GM12872 (cell line): ENCODE data around the gene PRDX2.

Experiments
- TF ChIP-seq, protein P1 (sequence below): IDR thresholded peaks from 3 replicates; pipeline ENCODE4 v1.5.1; 2011; ENCODE audit warnings: low read depth, mild to moderate bottlenecking, low read length, moderate library complexity; ENCODE audit not compliant: insufficient read depth

The PRDX2 gene

DNA sequence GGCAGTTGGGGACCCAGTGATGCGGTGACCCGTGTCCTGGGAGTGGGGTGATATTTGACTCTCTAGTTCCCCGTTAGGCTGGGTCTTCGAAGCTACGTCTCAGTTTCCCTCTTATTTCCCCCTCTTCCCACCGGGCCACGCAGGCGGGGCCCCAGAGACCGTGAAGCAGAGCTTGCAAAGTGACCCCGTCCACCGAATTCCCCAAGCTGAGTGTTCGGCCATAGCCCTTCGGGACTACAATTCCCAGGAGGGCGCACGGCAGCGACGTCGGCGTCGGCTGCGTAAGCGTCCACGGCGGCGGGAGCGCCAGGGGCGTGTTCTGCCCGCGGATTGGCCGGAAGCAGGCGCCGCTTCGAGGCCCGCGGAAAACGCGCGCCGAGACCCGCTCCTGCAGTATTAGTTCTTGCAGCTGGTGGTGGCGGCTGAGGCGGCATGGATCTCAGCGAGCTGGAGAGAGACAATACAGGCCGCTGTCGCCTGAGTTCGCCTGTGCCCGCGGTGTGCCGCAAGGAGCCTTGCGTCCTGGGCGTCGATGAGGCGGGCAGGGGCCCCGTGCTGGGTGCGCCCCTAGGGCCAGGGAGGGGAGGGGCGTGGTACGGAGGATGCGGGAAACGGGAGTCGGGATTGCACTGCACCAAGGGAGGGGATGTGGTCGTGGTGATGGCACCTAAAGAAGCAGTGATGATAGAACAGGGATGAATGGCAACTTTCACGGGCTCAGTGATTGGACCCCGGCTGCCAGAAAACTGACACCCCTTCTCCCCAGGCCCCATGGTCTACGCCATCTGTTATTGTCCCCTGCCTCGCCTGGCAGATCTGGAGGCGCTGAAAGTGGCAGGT lies 4.9 kb upstream of the PRDX2 start, which contains the start of gene RNASEH2A:
RNASEH2A (plus strand) TSS at position 343 of the 840 bp plus-strand sequence; CDS start at position 433, 90 bp downstream.
- TF ChIP-seq, protein P1, sequence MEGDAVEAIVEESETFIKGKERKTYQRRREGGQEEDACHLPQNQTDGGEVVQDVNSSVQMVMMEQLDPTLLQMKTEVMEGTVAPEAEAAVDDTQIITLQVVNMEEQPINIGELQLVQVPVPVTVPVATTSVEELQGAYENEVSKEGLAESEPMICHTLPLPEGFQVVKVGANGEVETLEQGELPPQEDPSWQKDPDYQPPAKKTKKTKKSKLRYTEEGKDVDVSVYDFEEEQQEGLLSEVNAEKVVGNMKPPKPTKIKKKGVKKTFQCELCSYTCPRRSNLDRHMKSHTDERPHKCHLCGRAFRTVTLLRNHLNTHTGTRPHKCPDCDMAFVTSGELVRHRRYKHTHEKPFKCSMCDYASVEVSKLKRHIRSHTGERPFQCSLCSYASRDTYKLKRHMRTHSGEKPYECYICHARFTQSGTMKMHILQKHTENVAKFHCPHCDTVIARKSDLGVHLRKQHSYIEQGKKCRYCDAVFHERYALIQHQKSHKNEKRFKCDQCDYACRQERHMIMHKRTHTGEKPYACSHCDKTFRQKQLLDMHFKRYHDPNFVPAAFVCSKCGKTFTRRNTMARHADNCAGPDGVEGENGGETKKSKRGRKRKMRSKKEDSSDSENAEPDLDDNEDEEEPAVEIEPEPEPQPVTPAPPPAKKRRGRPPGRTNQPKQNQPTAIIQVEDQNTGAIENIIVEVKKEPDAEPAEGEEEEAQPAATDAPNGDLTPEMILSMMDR, result no peak

DNA sequence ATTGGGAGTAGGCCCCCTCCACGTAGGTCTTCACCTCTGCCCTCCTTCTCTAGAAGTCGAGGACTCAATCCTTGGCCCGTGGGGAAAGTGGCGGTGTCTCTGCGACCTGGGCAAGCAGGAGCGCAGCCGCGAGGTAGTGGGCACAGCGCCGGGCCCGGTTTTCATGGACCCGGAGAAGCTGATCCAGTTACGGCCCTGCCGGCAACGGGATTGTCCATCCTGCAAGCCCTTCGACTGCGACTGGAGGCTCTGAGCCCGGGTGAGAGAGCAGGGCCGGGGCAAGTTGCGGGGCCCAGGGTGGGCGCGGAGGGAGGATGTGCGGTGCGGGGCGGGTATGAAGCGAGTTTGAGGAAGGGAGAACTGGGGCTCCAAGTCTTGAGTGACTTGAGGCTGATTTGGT lies 2.5 kb upstream of the PRDX2 start:
- TF ChIP-seq, protein P1, result no peak

DNA sequence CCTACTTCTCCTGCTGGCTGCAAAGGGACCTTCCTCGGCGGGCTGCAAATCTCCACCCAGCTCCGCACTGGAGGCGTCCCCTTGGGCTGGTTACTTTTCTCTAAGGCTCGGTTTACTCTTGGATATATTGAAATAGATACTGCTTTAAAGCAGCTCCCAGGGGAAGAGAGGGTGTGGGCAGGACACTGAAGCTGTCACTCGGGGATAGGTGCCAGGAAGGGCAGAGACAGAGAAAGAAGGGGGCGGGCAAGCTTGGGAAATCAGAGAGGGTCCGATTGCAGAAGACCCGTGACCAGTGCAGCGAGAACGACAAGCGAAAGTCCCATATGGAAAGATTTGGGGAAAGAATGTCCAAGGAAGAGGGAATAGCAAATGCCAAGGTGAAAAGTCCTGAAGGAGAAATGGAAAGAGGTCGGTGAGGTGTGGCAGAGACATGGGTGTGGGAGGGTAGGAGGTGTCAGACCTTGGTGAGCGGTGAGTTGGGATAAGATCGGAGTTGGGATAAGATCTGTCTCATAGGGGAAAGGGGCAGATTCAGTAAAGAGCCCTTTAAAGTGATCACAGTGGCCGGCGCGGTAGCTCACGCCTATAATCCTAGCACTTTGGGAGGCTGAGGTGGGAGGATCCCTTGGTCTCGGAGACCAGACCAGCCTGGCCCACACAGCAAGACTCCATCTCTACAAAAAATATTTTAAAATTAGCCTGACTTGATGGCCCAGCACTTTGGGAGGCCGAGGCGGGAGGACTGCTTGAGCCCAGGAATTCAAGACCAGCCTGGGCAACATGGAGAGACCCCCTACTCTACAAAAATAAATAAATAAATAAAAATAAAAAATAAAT lies 887 bp upstream of the PRDX2 start:
- TF ChIP-seq, protein P1, result no peak

DNA sequence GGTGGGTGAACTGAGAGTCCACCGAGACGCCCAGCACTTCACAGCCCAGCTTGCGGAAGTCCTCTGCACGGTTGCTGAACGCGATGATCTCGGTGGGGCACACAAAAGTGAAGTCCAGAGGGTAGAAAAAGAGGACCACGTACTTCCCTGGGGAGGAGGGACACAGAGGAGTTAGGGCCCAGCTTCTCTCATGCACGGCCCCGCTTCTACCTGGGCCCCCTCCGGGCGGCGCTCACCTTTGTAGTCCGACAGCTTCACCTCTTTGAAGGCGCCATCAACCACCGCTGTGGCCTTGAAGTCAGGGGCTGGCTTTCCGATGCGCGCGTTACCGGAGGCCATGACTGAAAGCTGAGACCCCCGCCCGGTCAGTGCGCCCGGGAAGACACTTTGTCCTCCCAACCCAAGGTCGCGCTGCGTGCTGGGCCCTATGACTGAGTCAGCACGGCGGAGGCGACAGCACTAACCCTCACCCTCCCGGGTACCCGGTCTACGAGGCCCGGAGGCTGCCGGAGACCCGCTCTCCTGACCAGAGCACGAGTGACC lies 606 bp downstream of the PRDX2 start:
- TF ChIP-seq, protein P1, result no peak

DNA sequence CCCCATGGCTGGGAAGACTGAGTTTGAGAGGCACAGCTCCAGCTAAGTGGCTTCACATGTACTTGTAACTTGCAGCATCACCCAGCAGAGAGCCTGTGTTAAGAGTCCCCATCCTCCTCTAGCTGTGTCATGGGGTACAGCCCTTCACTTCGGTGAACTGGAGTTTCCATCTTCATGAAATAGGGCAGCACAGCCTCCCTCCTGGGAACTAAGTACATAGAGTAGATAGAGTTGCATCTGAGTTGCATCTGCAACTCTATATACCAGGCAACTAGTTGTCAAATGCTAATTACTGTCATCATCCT lies 1.2 kb downstream of the PRDX2 start:
- TF ChIP-seq, protein P1, result no peak

DNA sequence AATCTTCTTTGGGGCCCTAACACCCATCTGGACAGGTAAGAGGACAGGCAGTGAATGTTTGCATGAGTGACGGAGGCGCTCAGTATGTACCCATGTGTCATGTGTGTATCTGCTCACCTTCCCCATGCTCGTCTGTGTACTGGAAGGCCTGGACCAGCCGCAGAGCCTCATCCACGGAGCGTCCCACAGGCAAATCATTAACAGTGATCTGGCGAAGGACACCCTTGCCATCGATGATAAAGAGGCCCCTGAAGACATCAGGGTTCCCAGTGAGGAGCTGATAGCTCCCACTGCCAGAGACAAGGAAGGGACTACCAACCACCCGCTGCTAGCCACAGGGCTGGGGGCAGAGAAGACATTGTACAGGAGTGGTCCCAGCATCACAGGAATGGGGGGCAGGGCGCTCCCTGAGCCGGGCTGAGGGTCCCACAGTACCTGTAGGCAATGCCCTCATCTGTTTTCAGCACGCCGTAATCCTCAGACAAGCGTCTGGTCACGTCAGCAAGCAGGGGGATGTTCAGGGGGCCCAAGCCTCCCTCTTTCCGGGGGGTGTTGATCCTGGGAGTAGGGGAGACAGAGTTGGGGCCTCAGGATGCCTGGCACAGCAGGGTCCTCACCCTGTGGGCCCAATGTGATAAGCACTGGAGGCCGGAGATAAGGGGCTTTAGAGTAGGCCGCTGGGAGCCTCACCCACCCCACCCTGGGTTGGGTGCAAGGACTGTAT lies 1.7 kb downstream of the PRDX2 start:
- TF ChIP-seq, protein P1, result no peak
